Endothelial cell of umbilical vein (primary cell): ENCODE measurements around the gene APOBEC2. TPM values are rescaled to one million over a fixed set of nuclear protein-coding genes. Genes with fewer than 3 reads are reported as not detected.

ENCODE experiments used
- BruUV-seq: library from RNA; stranded (reverse); fragments of 400-500 nt; replicated peaks from 2 replicates; lab custom pipeline; 2021; lab: Mats Ljungman, UMichigan
- CTCF ChIA-PET: fragments of 300-600, 350-600 bp; sonication (Branson Sonifier 250); formaldehyde crosslinking; loops from one replicate; lab custom pipeline; 2021; ENCODE audit warnings: antibody characterized with exemption, inconsistent platforms; lab: Charles Lee
- POLR2A ChIA-PET: fragments of 300-600, 350-600 bp; sonication (Branson Sonifier 250); formaldehyde crosslinking; loops from one replicate; lab custom pipeline; 2021; ENCODE audit warnings: antibody characterized with exemption, inconsistent platforms; lab: Charles Lee
- DNase-seq: peaks from one replicate; pipeline ENCODE4 v3.0.0-alpha.2; 2011; ENCODE audit warnings: low read depth, low spot score
- FAIRE-seq: peaks from 2 replicates; lab custom pipeline; 2011; peaks lifted over from hg19 to GRCh38; lab: Jason Lieb, UNC
- H2AFZ ChIP-seq: 2 replicates; pipeline ENCODE4 v1.6.0; 2012; ENCODE audit warnings: low read depth, low read length, control low read depth, inconsistent platforms
- H3K27ac ChIP-seq: 2 replicates; pipeline ENCODE4 v1.5.1; 2011; ENCODE audit warnings: low read depth, mild to moderate bottlenecking, control low read depth, low read length, moderate library complexity; ENCODE audit not compliant: insufficient read depth
- H3K27me3 ChIP-seq, 2 experiments: 2 replicates each; pipeline versions ENCODE4 v1.6.0 to v1.6.1; 2011; ENCODE audit warnings: low read length in 2 of 2, mixed read lengths in 1 of 2; ENCODE audit not compliant: control insufficient read depth in 2 of 2, insufficient read depth in 2 of 2
- H3K36me3 ChIP-seq, 2 experiments: 2 replicates in 1 of 2; 3 replicates in 1 of 2; pipeline ENCODE4 v1.5.1; 2011; ENCODE audit warnings: low read length in 2 of 2, mild to moderate bottlenecking in 1 of 2, moderate library complexity in 1 of 2; ENCODE audit not compliant: control insufficient read depth in 2 of 2, insufficient read depth in 2 of 2; ENCODE audit errors: extremely low read depth in 1 of 2
- H3K4me1 ChIP-seq: 3 replicates; pipeline ENCODE4 v1.5.1; 2011; ENCODE audit warnings: mild to moderate bottlenecking, low read length; ENCODE audit not compliant: control insufficient read depth, insufficient read depth; ENCODE audit errors: extremely low read depth
- H3K4me2 ChIP-seq: 2 replicates; pipeline ENCODE4 v1.6.1; 2011; ENCODE audit warnings: low read length, control low read depth, mixed read lengths; ENCODE audit not compliant: insufficient read depth
- H3K4me3 ChIP-seq, 3 experiments: fragments of 200-600 bp in 1 of 3; sonication (generic), shearing (Covaris generic) in 1 of 3; replicated peaks in 1 of 3; 2 replicates each; pipeline ENCODE4 v1.5.1; 2011 to 2016; ENCODE audit warnings: control low read depth in 3 of 3, low read length in 3 of 3, mild to moderate bottlenecking in 2 of 3, inconsistent platforms in 1 of 3, low read depth in 1 of 3, moderate library complexity in 1 of 3; ENCODE audit not compliant: insufficient read depth in 1 of 3
- H3K79me2 ChIP-seq: 2 replicates; pipeline ENCODE4 v1.6.0; 2012; ENCODE audit warnings: low read length, inconsistent platforms; ENCODE audit not compliant: control insufficient read depth, insufficient read depth
- H3K9ac ChIP-seq: replicated peaks from 2 replicates; pipeline ENCODE3; 2011; ENCODE audit warnings: low read length, control low read depth; ENCODE audit not compliant: insufficient read depth; ENCODE audit errors: extremely low read depth
- H3K9me1 ChIP-seq: replicated peaks from 3 replicates; pipeline ENCODE4 v1.6.0; 2011; ENCODE audit warnings: mild to moderate bottlenecking, low read length; ENCODE audit not compliant: control insufficient read depth, insufficient read depth; ENCODE audit errors: extremely low read depth
- H3K9me3 ChIP-seq: replicated peaks from 2 replicates; pipeline ENCODE4 v1.5.1; 2012; ENCODE audit warnings: low read length, inconsistent platforms; ENCODE audit not compliant: control insufficient read depth, insufficient read depth
- H4K20me1 ChIP-seq: replicated peaks from 2 replicates; pipeline ENCODE3; 2011; ENCODE audit warnings: mild to moderate bottlenecking, low read length; ENCODE audit not compliant: control insufficient read depth, insufficient read depth; ENCODE audit errors: extremely low read depth
- CTCF ChIP-seq, 2 donors: IDR thresholded peaks; 1 replicate in 1 of 2; 2 replicates in 1 of 2; pipeline ENCODE4 v1.5.1; 2011; ENCODE audit warnings: low read length in 2 of 2, mild to moderate bottlenecking in 2 of 2, moderate library complexity in 2 of 2, control low read depth in 1 of 2, inconsistent platforms in 1 of 2, low read depth in 1 of 2; ENCODE audit not compliant: insufficient read depth in 1 of 2; ENCODE audit errors: extremely low read depth in 1 of 2
- EZH2 ChIP-seq: IDR thresholded peaks from 2 replicates; pipeline ENCODE4 v1.6.1; 2012; ENCODE audit warnings: borderline replicate concordance, low read depth, mild to moderate bottlenecking, moderate library complexity, low read length, inconsistent platforms; ENCODE audit not compliant: severe bottlenecking
- FOS ChIP-seq: IDR thresholded peaks from 2 replicates; pipeline ENCODE4 v1.6.1; 2011; ENCODE audit warnings: mild to moderate bottlenecking, low read length, moderate library complexity, borderline replicate concordance; ENCODE audit not compliant: insufficient read depth
- GATA2 ChIP-seq: IDR thresholded peaks from 2 replicates; pipeline ENCODE4 v1.7.0; 2011; ENCODE audit warnings: low read depth, mild to moderate bottlenecking, moderate library complexity, mixed read lengths, low read length; ENCODE audit not compliant: insufficient read length, insufficient read depth
- JUN ChIP-seq: IDR thresholded peaks from 2 replicates; pipeline ENCODE4 v1.6.1; 2011; ENCODE audit warnings: borderline replicate concordance, low read depth; ENCODE audit not compliant: insufficient read length, insufficient read depth
- MAX ChIP-seq: IDR thresholded peaks from 2 replicates; pipeline ENCODE4 v1.6.1; 2011; ENCODE audit not compliant: insufficient read depth, insufficient read length
- MYC ChIP-seq: IDR thresholded peaks from one replicate; pipeline ENCODE4 v1.6.1; 2011; ENCODE audit warnings: mild to moderate bottlenecking, low read depth, low read length
- POLR2A ChIP-seq: IDR thresholded peaks from 2 replicates; pipeline ENCODE4 v1.6.1; 2012; ENCODE audit warnings: low read depth, mild to moderate bottlenecking, control low read depth, low read length
- POLR2AphosphoS5 ChIP-seq: IDR thresholded peaks from 2 replicates; pipeline ENCODE4 v1.6.1; 2012; ENCODE audit warnings: low read depth, mild to moderate bottlenecking, control low read depth, low read length, moderate library complexity; ENCODE audit not compliant: insufficient read depth
- dilution Hi-C: fragments of 300-500 bp; cut with MboI; formaldehyde crosslinking; loops from one replicate; pipeline ENCODE4 v1.15.0; 2019; ENCODE audit warnings: low sequenced_read_pairs; ENCODE audit not compliant: extremely low pct_ligation_motif_present
- intact Hi-C: fragments of 100-400 bp; cut with micrococcal nuclease; formaldehyde crosslinking; loops from one replicate; pipeline ENCODE4 v1.10.0; 2022
- polyA plus RNA-seq, 4 experiments: library from polyadenylated mRNA; depleted of rRNA in 3 of 4; stranded (reverse) in 3 of 4; unstranded in 1 of 4; fragments of >200 nt; gene quantifications; 2 replicates each; pipeline versions ENCODE4 v1.2.1 to v1.2.3, GENCODE V29; 2011 to 2012; ENCODE audit warnings: missing spikeins in 1 of 4
- total RNA-seq: library from RNA; stranded (reverse); gene quantifications from 2 replicates; pipeline ENCODE4 v1.2.3, GENCODE V29; 2021

APOBEC2 gene
- total and polyA plus RNA-seq, 2 donors (not counting 3 experiments of a cell fraction or from before 2014, with no cell fraction given) = not detected

- dilution Hi-C loops = no loop called here
- TF ChIP-seq JUN (no peak), CTCF (IDR thresholded peaks at IDR 0.05; ENCODE audit: extremely low read depth in 1 of 2, insufficient read depth in 1 of 2, low read depth in 1 of 2, low read length in 2 of 2) (no peak), POLR2A (no peak), MYC (no peak), POLR2AphosphoS5 (no peak), EZH2 (no peak), FOS (no peak), GATA2 (no peak), MAX (no peak)
- FAIRE-seq = no peak
Observed at GRCh38 chr6:41056768-41057490, 3.9 kb downstream of the APOBEC2 start.

More at GRCh38 chr6:41056768-41057490, 3.9 kb downstream of the APOBEC2 start:
- Histone ChIP-seq H3K27me3 (peaks cover 0 to 3% of the 10 kb centered on the region in 2 experiments), H3K79me2 (no peaks in the 10 kb centered on the region), H3K9ac (no peak overlapping the region), H3K4me2 (no peak overlapping the region), H2AFZ (no peak overlapping the region), H3K9me3 (no peaks in the 10 kb centered on the region), H3K9me1 (no peaks in the 10 kb centered on the region), H3K27ac (no peak overlapping the region), H3K4me1 (peaks cover 9% of the 10 kb centered on the region), H3K36me3 (no peaks in the 10 kb centered on the region), H4K20me1 (no peaks in the 10 kb centered on the region), H3K4me3 (no peak overlapping the region)
- intact Hi-C loops = no loop called here
- DNase-seq = no peak
- BruUV-seq = no TSS peak
- CTCF ChIA-PET = interaction anchor here (0.6 to 4.3 kb wide), 6 partner anchors 10 to 478 kb away, joined by 3 to 22 read pairs (median 6); partner anchors contain the start of gene UNC5CL
- POLR2A ChIA-PET = no interaction called here
